NCI-H1694 treated with DMSO at 0.1 percent for 48 hours (cell line): ENCODE measurements around the gene TNFRSF1B.

Experiments
- DNase-seq: peaks from one replicate; lab custom pipeline; 2025; lab: John Stamatoyannopoulos, UW

Gene TNFRSF1B

GRCh38 chr1:12158357-12159092 lies 8.3 kb upstream of the TNFRSF1B start:
- no peak for DNase-seq

- DNase-seq = no peak
Observed at GRCh38 chr1:12159816-12160215, 7.0 kb upstream of the TNFRSF1B start.

- no peak for DNase-seq
Observed at GRCh38 chr1:12161324-12161661, 5.5 kb upstream of the TNFRSF1B start.

- DNase-seq = no peak
Observed at GRCh38 chr1:12161662-12162458, 4.9 kb upstream of the TNFRSF1B start.

GRCh38 chr1:12162459-12163137 lies 4.2 kb upstream of the TNFRSF1B start:
- DNase-seq = no peak

GRCh38 chr1:12163210-12163609 lies 3.6 kb upstream of the TNFRSF1B start:
- no peak for DNase-seq

- no peak for DNase-seq
Observed at GRCh38 chr1:12164210-12164609, 2.6 kb upstream of the TNFRSF1B start.

- DNase-seq = no peak
Observed at GRCh38 chr1:12165342-12165741, 1.4 kb upstream of the TNFRSF1B start.

GRCh38 chr1:12167493-12168429 lies 970 bp downstream of the TNFRSF1B start:
- DNase-seq = no peak

GRCh38 chr1:12168451-12169160 lies 1.8 kb downstream of the TNFRSF1B start:
- DNase-seq = no peak

GRCh38 chr1:12169442-12170135 lies 2.8 kb downstream of the TNFRSF1B start:
- no peak for DNase-seq

- DNase-seq = no peak
Observed at GRCh38 chr1:12170263-12170671, 3.5 kb downstream of the TNFRSF1B start.

GRCh38 chr1:12171206-12172041 lies 4.6 kb downstream of the TNFRSF1B start:
- no peak for DNase-seq

- no peak for DNase-seq
Observed at GRCh38 chr1:12172042-12172851, 5.5 kb downstream of the TNFRSF1B start.

GRCh38 chr1:12173041-12173509 lies 6.3 kb downstream of the TNFRSF1B start:
- no peak for DNase-seq

GRCh38 chr1:12173631-12174121 lies 6.9 kb downstream of the TNFRSF1B start:
- no peak for DNase-seq

GRCh38 chr1:12174924-12175810 lies 8.4 kb downstream of the TNFRSF1B start:
- DNase-seq = no peak
